Left ventricle myocardium inferior (tissue), 1 donor: ENCODE results near the gene CGB2. TPM values are rescaled to one million over a fixed set of nuclear protein-coding genes. Genes with fewer than 3 reads are reported as not detected.
"Not testable (repeated sequence)": the region's sequence is repeated elsewhere in the genome, so short reads cannot be mapped to it uniquely, and the experiment has no call there.

ENCODE experiments used
- DNase-seq: peaks from one replicate; pipeline ENCODE4 v3.0.0-alpha.2; 2020
- H3K27ac ChIP-seq: fragments of 200-600 bp; replicated peaks from 2 replicates; pipeline ENCODE4 v1.8.0; 2021
- H3K27me3 ChIP-seq: fragments of 200-600 bp; 2 replicates; pipeline ENCODE4 v1.8.0; 2021; ENCODE audit warnings: low read depth
- H3K36me3 ChIP-seq: fragments of 200-600 bp; 2 replicates; pipeline ENCODE4 v1.8.0; 2021
- H3K4me1 ChIP-seq: fragments of 200-600 bp; 2 replicates; pipeline ENCODE4 v1.8.0; 2021
- H3K4me3 ChIP-seq: fragments of 200-600 bp; 2 replicates; pipeline ENCODE4 v1.8.0; 2021; ENCODE audit warnings: mild to moderate bottlenecking, moderate library complexity
- H3K9me3 ChIP-seq: fragments of 200-600 bp; replicated peaks from 2 replicates; pipeline ENCODE4 v1.8.0; 2021
- intact Hi-C: fragments of 100-400 bp; cut with micrococcal nuclease; formaldehyde crosslinking; loops from one replicate; pipeline ENCODE4 v1.11.0; 2022
- total RNA-seq: library from RNA; stranded (reverse); fragmentation: NEBNext Ultra II Directional; extraction: Animal tissue kit (Norgen Biotek cat#: 25700); gene quantifications from one replicate; pipeline ENCODE4 v1.2.1, GENCODE V29; 2021
- TF ChIP-seq, protein P1 (sequence below): fragments of 200-600 bp; IDR thresholded peaks from 2 replicates; pipeline ENCODE4 v1.8.0; 2021; ENCODE audit warnings: antibody characterized with exemption, mild to moderate bottlenecking, borderline replicate concordance
- donor health status: DM: no; HTN: yes; CAD: no; lungs with severe emphysema.

Gene CGB2
- total RNA-seq, 1 donor from 2014 or later = not detected

GRCh38 chr19:49036815-49037214, 5.1 kb downstream of the CGB2 start, which contains the start of gene CGB1:
Gene CGB1, minus strand, starts transcription at chr19:49036895. Its CDS starts 184 bp downstream, at chr19:49036711.
- H3K27me3 ChIP-seq = peaks cover 20% of the 10 kb centered on the region
- H3K36me3 ChIP-seq, H3K4me3 ChIP-seq, H3K4me1 ChIP-seq, DNase-seq, H3K27ac ChIP-seq, H3K9me3 ChIP-seq, intact Hi-C loops: not testable (repeated sequence)
- TF ChIP-seq, protein P1, sequence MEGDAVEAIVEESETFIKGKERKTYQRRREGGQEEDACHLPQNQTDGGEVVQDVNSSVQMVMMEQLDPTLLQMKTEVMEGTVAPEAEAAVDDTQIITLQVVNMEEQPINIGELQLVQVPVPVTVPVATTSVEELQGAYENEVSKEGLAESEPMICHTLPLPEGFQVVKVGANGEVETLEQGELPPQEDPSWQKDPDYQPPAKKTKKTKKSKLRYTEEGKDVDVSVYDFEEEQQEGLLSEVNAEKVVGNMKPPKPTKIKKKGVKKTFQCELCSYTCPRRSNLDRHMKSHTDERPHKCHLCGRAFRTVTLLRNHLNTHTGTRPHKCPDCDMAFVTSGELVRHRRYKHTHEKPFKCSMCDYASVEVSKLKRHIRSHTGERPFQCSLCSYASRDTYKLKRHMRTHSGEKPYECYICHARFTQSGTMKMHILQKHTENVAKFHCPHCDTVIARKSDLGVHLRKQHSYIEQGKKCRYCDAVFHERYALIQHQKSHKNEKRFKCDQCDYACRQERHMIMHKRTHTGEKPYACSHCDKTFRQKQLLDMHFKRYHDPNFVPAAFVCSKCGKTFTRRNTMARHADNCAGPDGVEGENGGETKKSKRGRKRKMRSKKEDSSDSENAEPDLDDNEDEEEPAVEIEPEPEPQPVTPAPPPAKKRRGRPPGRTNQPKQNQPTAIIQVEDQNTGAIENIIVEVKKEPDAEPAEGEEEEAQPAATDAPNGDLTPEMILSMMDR = peak; percentile 26

DNA sequence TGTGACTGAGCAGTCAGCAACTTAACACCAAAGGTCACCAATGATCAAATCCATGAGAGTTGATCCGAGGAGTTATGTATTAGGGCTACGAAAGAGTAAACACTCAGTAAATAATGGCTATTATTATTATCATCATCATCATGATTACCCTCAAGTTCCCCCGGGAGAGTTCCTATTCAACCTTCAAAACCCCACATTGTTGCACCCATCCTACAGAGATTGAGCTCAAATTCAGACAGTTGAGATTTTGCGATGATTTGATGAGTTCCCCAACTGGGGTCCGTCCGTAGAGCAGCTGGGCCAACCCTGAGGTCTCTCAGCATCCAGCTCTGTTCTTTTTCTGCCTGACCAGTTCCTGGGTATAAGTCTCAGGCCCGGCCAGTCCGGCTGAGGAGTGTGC, 6.4 kb downstream of the CGB2 start:
- not testable (repeated sequence) for H3K4me1 ChIP-seq

GRCh38 chr19:49038557-49039276, 7.0 kb downstream of the CGB2 start:
- DNase-seq, H3K27ac ChIP-seq, H3K36me3 ChIP-seq, H3K4me3 ChIP-seq, H3K9me3 ChIP-seq, intact Hi-C loops, H3K4me1 ChIP-seq: not testable (repeated sequence)
- peaks cover 16% of the 10 kb centered on the region for H3K27me3 ChIP-seq

More for the DNA sequence above, 6.4 kb downstream of the CGB2 start:
- H3K9me3 ChIP-seq, H3K27ac ChIP-seq, H3K36me3 ChIP-seq, intact Hi-C loops, DNase-seq, H3K4me3 ChIP-seq: not testable (repeated sequence)
- H3K27me3 ChIP-seq = peaks cover 16% of the 10 kb centered on the region

DNA sequence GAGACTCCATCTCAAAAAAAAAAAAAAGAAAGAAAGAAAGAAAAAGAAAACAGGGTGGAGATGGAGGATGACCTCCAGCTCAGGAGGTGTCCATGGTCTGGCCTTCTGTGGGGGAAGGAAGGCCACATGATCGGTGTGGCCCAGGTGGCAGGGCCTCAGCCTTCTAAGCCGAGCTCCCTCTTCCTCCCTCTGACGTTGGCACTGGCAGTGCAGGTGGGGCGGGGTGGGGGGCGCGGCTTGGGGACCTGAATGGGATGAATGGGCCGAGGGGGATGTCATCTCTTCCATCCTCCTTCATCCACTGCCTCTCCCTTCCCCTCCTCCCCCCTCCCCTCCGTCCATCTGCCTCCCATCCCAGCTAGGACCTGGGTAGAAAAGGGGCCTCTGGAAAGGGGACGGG, 8.0 kb downstream of the CGB2 start:
- H3K9me3 ChIP-seq, DNase-seq, H3K27ac ChIP-seq, H3K36me3 ChIP-seq, H3K4me1 ChIP-seq, intact Hi-C loops, H3K4me3 ChIP-seq: not testable (repeated sequence)
- peaks cover 16% of the 10 kb centered on the region for H3K27me3 ChIP-seq

GRCh38 chr19:49042177-49042576, 10.5 kb downstream of the CGB2 start:
- H3K27ac ChIP-seq = no peak overlapping the region
- no peaks in the 10 kb centered on the region for H3K9me3 ChIP-seq
- no peaks in the 10 kb centered on the region for H3K4me1 ChIP-seq
- no peak for DNase-seq
- TF ChIP-seq, protein P1 = no peak
- no peaks in the 10 kb centered on the region for H3K27me3 ChIP-seq
- intact Hi-C loops = no loop called here
- no peak overlapping the region for H3K4me3 ChIP-seq
- no peaks in the 10 kb centered on the region for H3K36me3 ChIP-seq

- H3K4me3 ChIP-seq, intact Hi-C loops, H3K36me3 ChIP-seq, H3K9me3 ChIP-seq, DNase-seq, H3K4me1 ChIP-seq, H3K27ac ChIP-seq, H3K27me3 ChIP-seq: not testable (repeated sequence)
Observed at GRCh38 chr19:49042666-49043065, 11.0 kb downstream of the CGB2 start.

DNA sequence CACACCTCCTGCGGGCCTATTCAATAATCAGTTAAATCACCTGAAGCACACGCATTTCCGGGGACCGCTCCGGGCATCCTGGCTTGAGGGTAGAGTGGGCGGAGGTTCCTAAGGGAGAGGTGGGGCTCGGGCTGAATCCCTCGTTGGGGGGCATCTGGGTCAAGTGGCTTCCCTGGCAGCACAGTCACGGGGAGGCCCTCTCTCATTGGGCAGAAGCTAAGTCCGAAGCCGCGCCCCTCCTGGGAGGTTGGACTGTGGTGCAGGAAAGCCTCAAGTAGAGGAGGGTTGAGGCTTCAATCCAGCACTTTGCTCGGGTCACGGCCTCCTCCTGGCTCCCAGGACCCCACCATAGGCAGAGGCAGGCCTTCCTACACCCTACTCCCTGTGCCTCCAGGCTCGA, 11.9 kb downstream of the CGB2 start, which contains the start of gene CGB5:
TSS of gene CGB5 (plus strand) at position 301 of the 400 bp plus-strand sequence. CDS start 362 bp downstream, outside the sequence.
- H3K9me3 ChIP-seq, H3K27ac ChIP-seq, H3K4me3 ChIP-seq, intact Hi-C loops, H3K36me3 ChIP-seq, H3K4me1 ChIP-seq, DNase-seq, H3K27me3 ChIP-seq: not testable (repeated sequence)

GRCh38 chr19:49049011-49049410, 17.3 kb downstream of the CGB2 start, which contains the start of gene CGB8:
Gene CGB8, minus strand, starts transcription at chr19:49049111. Its CDS starts 372 bp downstream, at chr19:49048739.
- H3K27ac ChIP-seq, DNase-seq, intact Hi-C loops, H3K4me3 ChIP-seq, H3K27me3 ChIP-seq, H3K4me1 ChIP-seq, H3K36me3 ChIP-seq, H3K9me3 ChIP-seq: not testable (repeated sequence)

- H3K9me3 ChIP-seq, intact Hi-C loops, H3K4me3 ChIP-seq, H3K36me3 ChIP-seq, H3K27ac ChIP-seq, H3K27me3 ChIP-seq, DNase-seq, H3K4me1 ChIP-seq: not testable (repeated sequence)
Observed at GRCh38 chr19:49049834-49050233, 18.1 kb downstream of the CGB2 start.

DNA sequence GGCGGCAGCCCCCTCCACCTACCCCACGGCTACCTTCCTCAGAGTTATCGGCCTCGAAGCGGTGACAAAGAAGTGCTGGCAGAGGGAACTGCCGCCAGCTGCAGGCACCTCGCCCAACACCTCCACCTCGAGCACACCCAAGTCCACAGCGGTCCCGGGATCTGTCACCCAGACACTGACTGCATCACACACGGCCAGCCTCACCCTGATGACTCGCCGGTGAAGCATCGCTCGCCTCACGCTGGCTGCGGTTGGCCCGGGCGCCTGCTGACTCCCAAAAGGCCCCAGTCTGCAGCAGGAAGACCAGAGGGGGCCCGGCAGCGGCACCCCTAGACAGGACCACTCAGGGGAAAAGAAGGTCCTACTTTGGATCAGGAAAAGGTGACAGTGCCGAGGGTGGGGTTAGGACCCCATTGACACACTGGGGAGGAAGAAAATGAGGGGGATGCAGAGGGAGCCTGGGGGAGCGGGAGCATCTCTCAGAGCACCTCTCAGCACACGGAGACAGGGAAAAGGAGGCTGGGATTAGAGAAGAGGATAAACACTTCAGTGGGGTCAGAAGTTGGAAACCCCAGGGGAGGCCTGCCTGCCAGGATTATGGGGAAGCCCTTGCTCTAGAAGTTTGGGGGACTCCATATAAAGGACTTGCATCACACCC, 18.8 kb downstream of the CGB2 start:
- H3K27ac ChIP-seq, H3K27me3 ChIP-seq, H3K4me3 ChIP-seq, H3K4me1 ChIP-seq, H3K36me3 ChIP-seq, H3K9me3 ChIP-seq, DNase-seq, intact Hi-C loops: not testable (repeated sequence)
